NB4 (cell line): Measurements from ENCODE around the gene ZNF732.
A peak's percentile ranks its signal among the peaks of the same experiment; 100 is the strongest.

Source experiments
- DNase-seq: peaks from one replicate; pipeline ENCODE4 v3.0.0; 2010; ENCODE audit warnings: low read depth
- H3K4me3 ChIP-seq: one replicate; pipeline ENCODE4 v1.5.1; 2011; ENCODE audit warnings: mild to moderate bottlenecking, low read depth, low read length, moderate library complexity
- CTCF ChIP-seq: IDR thresholded peaks from one replicate; pipeline ENCODE4 v1.5.1; 2012; ENCODE audit warnings: low read depth, low read length
- MAX ChIP-seq: IDR thresholded peaks from 2 replicates; pipeline ENCODE4 v1.6.1; 2011; ENCODE audit warnings: low read depth, low read length
- MYC ChIP-seq: IDR thresholded peaks from 2 replicates; pipeline ENCODE4 v1.6.1; 2011; ENCODE audit warnings: low read depth, low read length
- POLR2A ChIP-seq: IDR thresholded peaks from 2 replicates; pipeline ENCODE4 v1.6.1; 2011; ENCODE audit warnings: mild to moderate bottlenecking; ENCODE audit not compliant: insufficient read length; ENCODE audit errors: extremely low read depth

ZNF732 gene

GRCh38 chr4:304969-305680 lies at the start of gene ZNF732:
TSS of gene ZNF732 (minus strand) at chr4:305474. CDS start at chr4:305310, 164 bp downstream.
- TF ChIP-seq MAX (no peak), POLR2A (no peak), CTCF (no peak), MYC (no peak)
- H3K4me3 ChIP-seq = no peak within 1 kb of the TSS
- DNase-seq = no peak

DNA sequence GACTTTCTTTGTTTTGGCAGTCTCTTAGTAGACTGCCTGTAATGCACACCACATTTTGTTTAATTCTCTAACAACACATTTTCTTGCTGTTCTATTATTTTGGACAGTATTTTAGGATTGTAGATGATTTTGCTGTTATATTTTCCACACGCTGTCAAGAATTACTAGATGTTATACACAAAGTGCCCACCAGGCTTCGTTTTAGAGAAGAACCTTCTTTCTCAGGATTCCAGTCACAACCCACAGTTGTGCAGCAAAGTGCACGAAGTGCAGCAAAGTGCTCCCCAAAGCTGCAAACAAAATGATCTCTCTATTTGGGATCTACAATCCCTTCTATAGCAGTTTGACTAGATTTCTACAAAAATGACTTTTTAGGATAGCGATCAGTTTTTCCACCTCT lies 34.7 kb upstream of the ZNF732 start:
- no peak for DNase-seq
- TF ChIP-seq MYC = no peak
- TF ChIP-seq POLR2A = no peak
- no peak for TF ChIP-seq CTCF
- TF ChIP-seq MAX = no peak
- no peak overlapping the region for H3K4me3 ChIP-seq

DNA sequence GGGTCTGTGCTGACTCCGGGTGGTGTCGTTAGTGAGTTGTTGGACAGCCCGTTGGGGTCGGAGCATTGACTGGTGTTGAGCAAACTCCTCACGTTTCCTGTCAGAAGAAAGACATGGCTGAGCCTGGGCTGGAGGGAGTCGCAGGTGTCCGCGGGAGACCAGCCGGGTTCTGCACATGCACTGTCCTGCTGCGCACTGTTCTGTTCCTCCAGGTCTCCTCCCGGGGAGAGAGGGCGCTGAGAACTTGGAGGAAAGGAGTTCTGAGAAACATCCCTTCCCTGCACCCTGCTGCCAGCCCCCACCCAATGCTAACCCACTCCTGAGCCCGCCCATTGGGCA lies 33.5 kb upstream of the ZNF732 start:
- DNase-seq = peak; percentile 54
- TF ChIP-seq MAX (no peak), CTCF (no peak), MYC (no peak)
- peak overlapping the region; percentile 90 for H3K4me3 ChIP-seq

GRCh38 chr4:337932-338758 lies 32.9 kb upstream of the ZNF732 start:
- peak; percentile 75 for DNase-seq
- peak overlapping the region; percentile 90 for H3K4me3 ChIP-seq
- TF ChIP-seq CTCF = no peak
- no peak for TF ChIP-seq MAX
- TF ChIP-seq POLR2A = no peak
- TF ChIP-seq MYC = no peak

- peak; percentile 99 for DNase-seq
- H3K4me3 ChIP-seq = peak within 1 kb of the TSS; percentile 90
- TF ChIP-seq POLR2A (no peak), CTCF (no peak), MAX (no peak), MYC (no peak)
These were observed 32.1 kb upstream of the ZNF732 start, which contains the start of gene ZNF141 for GRCh38 chr4:337143-337931. TSS of gene ZNF141 (plus strand) at chr4:337814. CDS start at chr4:337984, 170 bp downstream.
